Measurements from ENCODE around the gene RFESD. TPM values are rescaled to one million over a fixed set of nuclear protein-coding genes. Genes with fewer than 3 reads are reported as not detected.

RFESD gene
- total RNA-seq, 1 donor from 2014 or later, result 3.0 TPM

DNA sequence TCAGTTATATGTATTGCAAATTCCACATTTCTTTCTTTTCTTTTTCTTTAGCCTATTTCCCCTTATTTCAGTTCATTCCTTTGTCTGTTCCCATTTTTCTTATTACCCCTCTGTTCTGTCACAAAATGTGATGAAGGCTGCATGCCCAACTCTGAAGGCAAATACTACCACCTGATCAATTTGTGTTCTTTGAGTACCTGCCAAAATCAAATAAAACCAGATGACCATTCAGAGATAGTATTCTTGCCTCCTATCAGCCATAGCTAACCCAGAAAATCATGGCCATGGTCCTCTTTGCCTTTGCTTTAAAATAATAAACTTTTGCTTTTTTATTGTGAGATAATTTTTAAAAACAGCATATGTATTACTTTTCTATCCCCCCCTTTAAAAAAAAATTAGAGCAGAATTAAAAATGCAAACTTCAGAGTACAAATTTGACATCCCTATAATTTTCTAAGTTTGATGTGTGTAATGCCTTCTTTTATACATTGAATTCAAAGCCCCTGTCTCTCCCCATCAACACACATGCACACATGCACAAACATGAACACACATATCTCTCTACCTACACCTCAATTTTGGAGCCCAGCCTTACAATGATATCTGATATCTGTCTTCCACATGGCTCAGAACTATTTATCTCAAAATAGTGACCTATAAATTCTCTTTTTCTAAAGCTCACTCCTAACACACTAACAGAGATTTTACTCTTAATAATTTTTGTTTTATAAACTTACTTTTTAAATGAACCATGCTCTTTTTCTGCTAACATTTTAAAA is 3.5 kb downstream of the RFESD start:
- no peak for ATAC-seq
- intact Hi-C loops (cut with DNase I), result loop anchor here (5.0 to 10.0 kb wide), 4 partner anchors 82 to 955 kb away; partner anchors contain the start of genes ELL2 and RHOBTB3

DNA sequence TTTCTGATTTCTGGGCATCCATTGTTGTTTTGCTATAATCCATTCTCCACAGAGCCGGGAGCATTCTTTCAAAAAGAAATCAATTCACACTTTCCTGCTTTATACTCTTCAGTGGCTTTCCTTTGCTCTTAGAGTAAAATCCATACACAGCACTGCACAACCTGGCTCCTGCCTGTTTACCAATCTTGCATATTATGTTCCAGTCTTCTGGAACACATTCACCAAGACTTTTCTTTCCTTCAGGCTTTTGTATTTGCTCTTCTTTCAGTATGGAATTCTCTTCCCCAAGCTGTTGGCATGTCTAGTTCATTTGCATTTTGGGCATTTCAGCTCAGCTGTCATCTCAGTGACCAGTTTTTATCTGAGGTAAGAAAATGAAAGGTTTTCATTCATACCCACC is 6.3 kb downstream of the RFESD start:
- intact Hi-C loops (cut with DNase I), result no loop called here
- DNase-seq (ENCODE audit: missing footprints) (no peak), ATAC-seq (no peak)

More for the DNA sequence above, 3.5 kb downstream of the RFESD start:
- DNase-seq (ENCODE audit: missing footprints), result no peak

DNA sequence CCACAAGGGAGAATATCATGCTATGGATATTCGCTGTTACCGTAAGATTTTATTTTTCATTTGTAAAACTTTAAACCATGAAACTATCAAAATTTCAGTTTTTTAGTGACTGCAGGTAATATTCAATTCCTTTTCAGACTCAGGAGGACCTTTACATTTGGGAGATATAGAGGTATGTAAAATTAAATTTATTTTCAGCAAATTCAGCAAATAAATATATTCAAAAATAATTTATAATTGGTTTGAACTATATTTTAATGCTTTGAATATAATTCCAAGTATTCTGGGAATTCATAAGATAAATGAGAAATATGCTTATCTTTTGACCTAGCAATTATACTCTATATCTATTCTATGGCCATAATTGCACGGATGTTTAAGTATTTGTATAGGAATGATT is 7.6 kb downstream of the RFESD start:
- DNase-seq (ENCODE audit: missing footprints) (no peak), ATAC-seq (no peak)
- intact Hi-C loops (cut with DNase I), result no loop called here

DNA sequence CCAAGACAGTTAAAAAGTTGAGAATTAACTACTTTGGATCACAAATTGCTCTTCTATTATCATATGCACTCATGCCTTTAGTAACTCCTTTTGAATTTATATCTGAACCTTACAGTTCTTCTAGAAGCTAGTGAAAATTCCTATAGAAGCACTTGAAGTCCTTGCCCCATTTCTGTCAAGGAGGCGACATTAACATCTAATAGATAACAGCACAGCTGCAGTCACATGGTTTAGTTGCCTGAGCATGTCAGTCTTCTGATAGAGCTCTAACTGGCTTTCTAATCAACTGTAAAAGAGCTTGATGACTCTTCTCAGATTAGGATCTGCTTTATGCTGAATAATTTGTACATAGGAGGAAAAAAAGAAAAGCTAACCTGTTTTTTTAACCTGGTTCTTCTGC is 9.0 kb downstream of the RFESD start:
- intact Hi-C loops (cut with DNase I), result no loop called here
- ATAC-seq (no peak), DNase-seq (ENCODE audit: missing footprints) (no peak)

GRCh38 chr5:95660060-95660459 is 13.5 kb downstream of the RFESD start:
- no peak for ATAC-seq
- intact Hi-C loops (cut with DNase I), result no loop called here
- DNase-seq (ENCODE audit: missing footprints), result no peak

GRCh38 chr5:95662946-95663345 is 16.4 kb downstream of the RFESD start:
- intact Hi-C loops (cut with DNase I), result no loop called here
- ATAC-seq (no peak), DNase-seq (ENCODE audit: missing footprints) (no peak)

DNA sequence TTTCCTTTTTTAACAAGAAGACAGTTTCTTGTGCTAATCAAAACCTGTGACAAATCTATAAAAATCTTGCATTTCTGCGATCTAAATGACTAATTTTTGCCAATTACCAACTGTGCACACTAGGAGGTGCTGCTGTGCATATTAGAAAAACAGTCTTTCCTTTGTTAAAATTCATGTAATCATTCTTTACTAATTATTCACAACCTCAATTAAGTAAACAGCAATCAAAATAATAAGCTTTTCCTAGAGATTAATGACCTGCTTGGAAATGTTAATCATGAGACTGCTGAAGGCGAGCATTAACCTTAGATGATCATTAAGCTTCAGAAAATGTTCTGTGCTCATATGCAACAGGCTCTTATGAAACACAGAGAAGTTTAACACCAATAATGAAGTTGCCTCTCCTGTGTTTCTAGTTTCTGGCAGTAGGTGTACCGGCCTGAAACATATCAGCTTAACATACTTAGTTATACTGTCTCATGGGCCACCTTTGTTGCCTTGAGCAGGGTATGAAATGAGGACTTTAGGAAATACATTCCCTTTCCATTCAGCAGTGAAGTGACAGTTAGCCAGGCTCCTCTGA is 17.7 kb downstream of the RFESD start:
- DNase-seq (ENCODE audit: missing footprints), result no peak
- no peak for ATAC-seq
- intact Hi-C loops (cut with DNase I), result no loop called here

GRCh38 chr5:95667061-95667618 is 20.6 kb downstream of the RFESD start:
- intact Hi-C loops (cut with DNase I), result loop anchor here (5.0 kb wide), 1 partner anchor 105 kb away; no protein-coding TSS in a partner anchor
- DNase-seq (ENCODE audit: missing footprints), result no peak
- ATAC-seq, result no peak

DNA sequence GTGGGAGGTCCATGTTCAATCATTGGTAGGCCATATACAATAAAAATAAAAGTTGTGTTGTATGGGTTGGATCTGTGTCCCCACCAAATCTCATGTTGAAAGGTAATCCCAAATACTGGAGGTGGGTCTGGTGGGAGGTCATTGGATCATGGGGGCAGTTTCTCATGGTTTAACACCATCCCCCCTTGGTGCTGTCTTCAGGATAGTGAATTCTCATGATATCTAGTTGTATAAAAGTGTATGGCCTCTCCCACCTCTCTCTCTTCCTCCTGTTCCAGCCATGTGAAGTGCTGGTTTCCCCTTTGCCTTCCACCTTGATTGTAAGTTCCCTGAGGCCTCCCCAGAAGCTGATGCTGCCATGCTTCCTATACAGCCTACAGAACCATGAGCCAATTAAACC is 21.1 kb downstream of the RFESD start:
- intact Hi-C loops (cut with DNase I), result loop anchor here (2.0 to 5.0 kb wide), 2 partner anchors 63 to 105 kb away; partner anchors contain the start of gene RHOBTB3
- DNase-seq (ENCODE audit: missing footprints) (peak; percentile 23), ATAC-seq (no peak)

DNA sequence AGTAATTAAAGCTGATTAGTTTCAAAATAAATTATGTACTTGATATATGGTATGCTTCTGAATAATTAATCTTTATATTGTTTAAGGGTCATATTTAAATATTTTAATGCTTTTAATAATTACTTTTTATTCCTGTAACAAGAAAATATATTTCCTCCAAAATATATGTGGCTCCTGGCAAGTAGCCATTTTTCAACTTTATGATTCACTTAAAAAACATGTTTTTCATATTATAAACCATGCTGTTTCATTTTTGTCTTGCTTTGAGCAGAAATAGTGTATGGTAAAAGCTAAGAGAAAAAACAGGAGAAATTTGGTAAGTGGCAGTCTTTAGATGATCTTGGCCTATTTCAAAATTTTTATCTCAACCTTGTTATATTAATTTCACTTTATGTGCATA is 21.6 kb downstream of the RFESD start:
- intact Hi-C loops (cut with DNase I), result loop anchor here (2.0 to 5.0 kb wide), 2 partner anchors 63 to 104 kb away; partner anchors contain the start of gene RHOBTB3
- ATAC-seq (no peak), DNase-seq (ENCODE audit: missing footprints) (no peak)

- no peak for DNase-seq (ENCODE audit: missing footprints)
- intact Hi-C loops (cut with DNase I), result loop anchor here (2.0 to 5.0 kb wide), 2 partner anchors 62 to 104 kb away; partner anchors contain the start of gene RHOBTB3
- ATAC-seq, result no peak
Observed at GRCh38 chr5:95668728-95669127, 22.2 kb downstream of the RFESD start.

- DNase-seq (ENCODE audit: missing footprints) (peak; percentile 66), ATAC-seq (peak; percentile 95)
- intact Hi-C loops (cut with DNase I), result loop anchor here (2.0 to 5.0 kb wide), 2 partner anchors 61 to 103 kb away; partner anchors contain the start of gene RHOBTB3
Observed at GRCh38 chr5:95669540-95669939, 23.0 kb downstream of the RFESD start.

DNA sequence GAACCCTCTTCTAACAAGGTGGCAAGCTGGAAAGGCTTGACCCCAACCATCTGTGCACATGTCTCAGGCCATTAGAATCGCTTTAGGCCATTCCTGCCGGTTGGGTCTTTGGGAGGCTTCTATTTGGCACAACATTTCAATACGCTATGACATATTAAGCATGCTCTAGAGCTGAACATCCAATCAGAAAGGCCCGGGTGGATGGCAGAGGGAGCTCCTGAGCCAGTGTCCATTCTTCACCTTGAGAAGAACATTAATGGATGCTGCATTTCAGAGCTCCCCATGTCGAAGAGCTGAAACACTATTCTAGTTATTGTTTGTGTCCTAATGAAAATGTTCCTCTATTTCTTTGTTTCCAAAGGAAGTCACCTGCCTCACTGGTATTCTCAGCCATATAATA is 23.4 kb downstream of the RFESD start:
- DNase-seq (ENCODE audit: missing footprints) (no peak), ATAC-seq (no peak)
- intact Hi-C loops (cut with DNase I), result loop anchor here (2.0 to 5.0 kb wide), 2 partner anchors 61 to 102 kb away; partner anchors contain the start of gene RHOBTB3

DNA sequence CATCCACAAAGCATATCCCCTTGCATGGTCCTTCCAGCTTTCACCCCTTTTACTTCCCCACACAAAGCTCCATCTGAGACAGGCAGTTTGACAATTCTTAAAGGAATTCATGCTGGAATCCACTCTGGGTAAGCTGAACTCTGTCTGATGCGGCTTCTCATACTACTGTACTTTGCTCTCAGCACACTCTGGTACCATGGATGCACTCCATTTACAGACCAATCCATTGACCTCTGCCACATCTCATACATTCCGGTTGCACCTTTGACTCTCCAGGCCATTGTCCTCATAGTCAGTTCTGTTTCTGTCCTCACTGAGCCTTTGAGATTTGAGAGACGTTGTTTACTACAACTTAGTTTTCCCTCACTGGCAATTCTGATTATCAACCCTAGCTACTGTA is 24.0 kb downstream of the RFESD start:
- intact Hi-C loops (cut with DNase I), result no loop called here
- DNase-seq (ENCODE audit: missing footprints), result no peak
- ATAC-seq, result no peak

GRCh38 chr5:95671826-95672225 is 25.2 kb downstream of the RFESD start:
- no peak for DNase-seq (ENCODE audit: missing footprints)
- ATAC-seq, result no peak
- intact Hi-C loops (cut with DNase I), result no loop called here

DNA sequence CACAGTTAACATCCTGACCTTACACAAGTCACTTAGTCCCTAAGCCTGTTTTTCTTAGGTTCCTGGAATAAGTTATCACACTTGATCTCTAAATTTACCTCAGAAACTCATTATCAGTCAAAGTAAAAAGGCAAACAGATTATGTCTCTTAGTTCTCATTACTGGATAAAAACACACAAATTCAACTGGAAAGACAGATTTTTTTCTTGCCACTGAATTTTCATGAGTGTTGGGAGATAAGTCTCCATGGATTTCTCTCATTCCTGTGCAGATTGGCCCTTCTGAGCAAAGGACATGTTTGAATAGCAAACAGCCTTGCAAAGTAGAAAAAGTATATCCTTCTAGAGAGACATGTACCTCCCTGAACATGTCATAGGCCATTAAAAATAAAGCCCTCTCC is 26.1 kb downstream of the RFESD start:
- peak; percentile 3 for ATAC-seq
- intact Hi-C loops (cut with DNase I), result no loop called here
- no peak for DNase-seq (ENCODE audit: missing footprints)

DNA sequence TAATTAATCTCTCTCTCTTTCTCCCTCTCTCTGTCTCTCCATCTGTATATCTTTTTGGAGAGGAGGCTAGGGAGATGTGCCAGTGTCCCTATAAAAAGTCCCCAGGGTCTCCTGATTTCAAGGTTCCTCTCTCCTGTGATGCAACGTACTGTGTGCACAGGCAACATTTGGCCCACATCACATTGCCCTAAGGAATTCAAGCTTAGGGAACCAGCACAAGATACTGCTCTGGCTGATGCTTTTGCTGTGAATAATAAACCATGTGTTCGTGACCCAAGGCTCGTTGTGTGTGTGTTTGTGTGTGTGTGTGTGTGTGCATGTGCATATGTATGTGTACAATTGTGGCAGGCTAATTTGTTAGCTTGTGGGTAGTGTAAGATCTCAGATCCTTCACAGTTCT is 26.5 kb downstream of the RFESD start:
- intact Hi-C loops (cut with DNase I), result no loop called here
- ATAC-seq (peak; percentile 75), DNase-seq (ENCODE audit: missing footprints) (no peak)

- ATAC-seq (no peak), DNase-seq (ENCODE audit: missing footprints) (no peak)
- intact Hi-C loops (cut with DNase I), result no loop called here
Observed at GRCh38 chr5:95682891-95683290, 36.3 kb downstream of the RFESD start, which contains the start of gene SPATA9. SPATA9 (minus strand) TSS chr5:95682991; CDS start chr5:95682854, 137 bp downstream.

DNA sequence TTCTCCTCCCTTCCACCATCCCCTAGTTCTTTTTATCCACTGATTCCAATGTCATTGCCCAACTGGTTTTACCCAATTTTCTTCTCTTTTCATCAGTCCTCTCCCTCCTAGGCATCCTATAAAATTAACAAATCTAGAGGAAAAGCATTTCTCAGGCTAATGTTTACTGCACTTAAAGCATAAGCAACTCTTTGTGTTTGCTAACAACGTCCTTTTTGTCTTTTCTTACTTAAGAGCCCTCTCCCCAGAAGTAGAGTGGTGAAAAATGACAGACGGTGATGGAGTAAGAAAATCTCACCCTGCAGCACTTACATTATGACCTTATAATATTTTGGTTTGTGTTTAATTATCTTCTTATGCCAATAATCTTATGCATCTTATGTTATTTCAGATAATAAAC is 37.8 kb downstream of the RFESD start:
- ATAC-seq (no peak), DNase-seq (ENCODE audit: missing footprints) (no peak)
- intact Hi-C loops (cut with DNase I), result no loop called here

DNA sequence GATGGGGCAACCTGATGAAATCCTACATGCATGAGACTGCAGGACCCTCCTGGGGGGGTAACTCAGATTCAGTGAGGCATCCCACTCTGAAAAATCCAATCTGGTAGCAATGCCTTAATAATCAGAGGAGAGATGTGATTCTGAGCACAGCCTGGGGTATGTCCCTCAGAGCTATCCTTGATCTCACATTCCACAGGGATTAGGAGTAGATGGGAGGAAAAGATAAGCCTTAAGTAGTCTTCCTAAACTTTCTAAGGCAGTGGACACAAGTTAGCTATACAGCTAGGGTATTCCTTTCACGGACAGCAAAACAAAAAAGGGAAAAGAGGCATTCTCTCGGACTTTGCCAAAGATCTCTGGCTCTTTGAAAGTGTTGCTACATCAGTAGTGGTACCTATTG is 40.1 kb downstream of the RFESD start:
- intact Hi-C loops (cut with DNase I), result no loop called here
- DNase-seq (ENCODE audit: missing footprints) (no peak), ATAC-seq (no peak)
